ENCODE measurements around the gene IL17F.

GRCh38 chr6:52215787-52216186 is 28.5 kb downstream of the IL17F start:
- TF ChIP-seq ZNF274 (IDR thresholded peaks at IDR 0.05; ENCODE audit: borderline replicate concordance, extremely low read depth, low read length) = no peak
- no peak for TF ChIP-seq CTCF (IDR thresholded peaks at IDR 0.05; ENCODE audit: control extremely low read depth in 1 of 3, insufficient read depth in 1 of 3, low read depth in 1 of 3, low read length in 3 of 3)
- no peak for TF ChIP-seq HDAC6 (IDR thresholded peaks at IDR 0.05; ENCODE audit: low read depth, low read length)
- TF ChIP-seq CBX5 (IDR thresholded peaks at IDR 0.05; ENCODE audit: low read depth, low read length) = no peak
- no peak for TF ChIP-seq EP300 (IDR thresholded peaks at IDR 0.05; ENCODE audit: borderline replicate concordance in 1 of 2, low read depth in 2 of 2, low read length in 2 of 2)
- no peak for TF ChIP-seq EZH2 (IDR thresholded peaks at IDR 0.05; ENCODE audit: low read depth, low read length, severe bottlenecking)
- TF ChIP-seq RAD21 (IDR thresholded peaks at IDR 0.05 in 1 of 2, conservative IDR thresholded peaks at IDR 0.05 in 1 of 2; ENCODE audit: low read depth in 2 of 2, low read length in 2 of 2) = no peak
- no peak for TF ChIP-seq CEBPB (IDR thresholded peaks at IDR 0.05; ENCODE audit: low read depth, low read length)
- TF ChIP-seq POU5F1 (IDR thresholded peaks at IDR 0.05; ENCODE audit: low read depth, low read length) = no peak
- no peak for TF ChIP-seq SUZ12 (IDR thresholded peaks at IDR 0.05; ENCODE audit: low read length)
- no peak for TF ChIP-seq POLR2AphosphoS5 (IDR thresholded peaks at IDR 0.05; ENCODE audit: low read depth, low read length)
- TF ChIP-seq SIX5 (IDR thresholded peaks at IDR 0.05; ENCODE audit: low read depth, low read length) = no peak
- TF ChIP-seq POLR2A (IDR thresholded peaks at IDR 0.05; ENCODE audit: control extremely low read depth in 1 of 2, low read depth in 2 of 2, low read length in 2 of 2) = no peak
